ENCODE measurements around the gene FBRSL1.

DNA sequence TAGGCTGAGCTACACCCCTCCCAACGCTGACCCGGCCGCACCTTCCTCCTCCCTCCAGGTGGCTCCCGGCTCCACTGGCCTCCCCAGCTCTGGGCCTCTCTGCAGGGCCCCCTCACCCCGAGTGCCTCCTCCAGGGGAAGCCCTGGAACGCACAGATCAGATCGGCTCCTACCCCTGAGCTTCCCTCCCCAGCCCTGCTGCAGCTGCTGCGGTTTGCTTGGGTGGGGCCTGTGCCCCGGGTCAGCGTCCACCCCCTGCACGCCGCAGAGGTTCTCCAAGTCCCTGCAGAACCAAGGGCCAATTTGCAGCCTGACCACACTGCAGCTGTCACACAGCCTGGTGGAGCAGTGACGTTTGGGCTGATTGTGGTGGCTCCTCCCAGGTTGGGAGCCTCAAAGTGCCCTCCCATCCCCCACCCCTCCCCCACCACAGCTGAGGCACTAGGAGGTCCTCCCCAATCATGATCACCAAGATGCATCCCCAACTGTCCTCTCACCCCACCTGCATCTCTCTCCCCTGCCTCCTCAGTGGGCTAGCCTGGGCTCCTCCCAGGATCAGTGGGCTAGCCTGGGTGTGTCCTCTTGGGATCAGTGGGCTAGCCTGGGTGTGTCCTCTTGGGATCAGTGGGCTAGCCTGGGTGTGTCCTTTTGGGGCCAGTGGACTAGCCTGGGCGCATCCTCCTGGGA lies 12.8 kb upstream of the FBRSL1 start:
- TF ChIP-seq, protein P1, sequence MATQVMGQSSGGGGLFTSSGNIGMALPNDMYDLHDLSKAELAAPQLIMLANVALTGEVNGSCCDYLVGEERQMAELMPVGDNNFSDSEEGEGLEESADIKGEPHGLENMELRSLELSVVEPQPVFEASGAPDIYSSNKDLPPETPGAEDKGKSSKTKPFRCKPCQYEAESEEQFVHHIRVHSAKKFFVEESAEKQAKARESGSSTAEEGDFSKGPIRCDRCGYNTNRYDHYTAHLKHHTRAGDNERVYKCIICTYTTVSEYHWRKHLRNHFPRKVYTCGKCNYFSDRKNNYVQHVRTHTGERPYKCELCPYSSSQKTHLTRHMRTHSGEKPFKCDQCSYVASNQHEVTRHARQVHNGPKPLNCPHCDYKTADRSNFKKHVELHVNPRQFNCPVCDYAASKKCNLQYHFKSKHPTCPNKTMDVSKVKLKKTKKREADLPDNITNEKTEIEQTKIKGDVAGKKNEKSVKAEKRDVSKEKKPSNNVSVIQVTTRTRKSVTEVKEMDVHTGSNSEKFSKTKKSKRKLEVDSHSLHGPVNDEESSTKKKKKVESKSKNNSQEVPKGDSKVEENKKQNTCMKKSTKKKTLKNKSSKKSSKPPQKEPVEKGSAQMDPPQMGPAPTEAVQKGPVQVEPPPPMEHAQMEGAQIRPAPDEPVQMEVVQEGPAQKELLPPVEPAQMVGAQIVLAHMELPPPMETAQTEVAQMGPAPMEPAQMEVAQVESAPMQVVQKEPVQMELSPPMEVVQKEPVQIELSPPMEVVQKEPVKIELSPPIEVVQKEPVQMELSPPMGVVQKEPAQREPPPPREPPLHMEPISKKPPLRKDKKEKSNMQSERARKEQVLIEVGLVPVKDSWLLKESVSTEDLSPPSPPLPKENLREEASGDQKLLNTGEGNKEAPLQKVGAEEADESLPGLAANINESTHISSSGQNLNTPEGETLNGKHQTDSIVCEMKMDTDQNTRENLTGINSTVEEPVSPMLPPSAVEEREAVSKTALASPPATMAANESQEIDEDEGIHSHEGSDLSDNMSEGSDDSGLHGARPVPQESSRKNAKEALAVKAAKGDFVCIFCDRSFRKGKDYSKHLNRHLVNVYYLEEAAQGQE (IDR thresholded peaks at IDR 0.05; ENCODE audit: insufficient replicate concordance, low read depth), result no peak
- TF ChIP-seq, protein P2, sequence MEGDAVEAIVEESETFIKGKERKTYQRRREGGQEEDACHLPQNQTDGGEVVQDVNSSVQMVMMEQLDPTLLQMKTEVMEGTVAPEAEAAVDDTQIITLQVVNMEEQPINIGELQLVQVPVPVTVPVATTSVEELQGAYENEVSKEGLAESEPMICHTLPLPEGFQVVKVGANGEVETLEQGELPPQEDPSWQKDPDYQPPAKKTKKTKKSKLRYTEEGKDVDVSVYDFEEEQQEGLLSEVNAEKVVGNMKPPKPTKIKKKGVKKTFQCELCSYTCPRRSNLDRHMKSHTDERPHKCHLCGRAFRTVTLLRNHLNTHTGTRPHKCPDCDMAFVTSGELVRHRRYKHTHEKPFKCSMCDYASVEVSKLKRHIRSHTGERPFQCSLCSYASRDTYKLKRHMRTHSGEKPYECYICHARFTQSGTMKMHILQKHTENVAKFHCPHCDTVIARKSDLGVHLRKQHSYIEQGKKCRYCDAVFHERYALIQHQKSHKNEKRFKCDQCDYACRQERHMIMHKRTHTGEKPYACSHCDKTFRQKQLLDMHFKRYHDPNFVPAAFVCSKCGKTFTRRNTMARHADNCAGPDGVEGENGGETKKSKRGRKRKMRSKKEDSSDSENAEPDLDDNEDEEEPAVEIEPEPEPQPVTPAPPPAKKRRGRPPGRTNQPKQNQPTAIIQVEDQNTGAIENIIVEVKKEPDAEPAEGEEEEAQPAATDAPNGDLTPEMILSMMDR (IDR thresholded peaks at IDR 0.05; ENCODE audit: insufficient read depth, low read length), result no peak
- TF ChIP-seq GABPA (IDR thresholded peaks at IDR 0.05; ENCODE audit: low read depth), result no peak

Data from HL-60 (cell line).